HG03108 (cell line): Measurements from ENCODE around the gene MYLK2.

ENCODE experiments used
- ATAC-seq: cut with Tn5 transposase; IDR thresholded peaks from one replicate; pipeline ENCODE4 v1.9.1; 2021; ENCODE audit warnings: moderate library complexity; ENCODE audit not compliant: unreplicated experiment

Gene MYLK2

GRCh38 chr20:31833931-31834521 lies 14.9 kb downstream of the MYLK2 start:
- no peak for ATAC-seq

DNA sequence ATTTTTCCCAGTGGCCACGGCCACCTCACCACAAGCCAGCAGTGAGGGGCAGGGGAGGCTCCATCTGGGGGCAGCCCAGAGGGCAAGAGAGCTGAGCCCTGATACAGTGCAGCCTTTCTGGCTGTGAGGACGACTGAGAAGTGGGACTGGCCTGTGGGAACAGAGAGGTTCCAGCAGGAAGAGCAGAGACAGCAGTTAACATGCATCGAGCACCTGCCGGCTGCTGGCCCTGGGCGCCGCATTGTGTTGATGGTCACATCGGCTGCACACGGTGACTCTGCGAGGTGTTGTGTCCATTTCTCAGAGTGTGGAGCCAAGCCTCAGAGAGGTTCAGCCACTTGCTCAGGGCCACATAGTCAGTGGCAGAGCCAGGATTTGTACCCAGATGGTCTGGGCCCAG lies 16.4 kb downstream of the MYLK2 start:
- no peak for ATAC-seq

- peak; percentile 79 for ATAC-seq
These were observed 17.1 kb downstream of the MYLK2 start for GRCh38 chr20:31835977-31836852.

DNA sequence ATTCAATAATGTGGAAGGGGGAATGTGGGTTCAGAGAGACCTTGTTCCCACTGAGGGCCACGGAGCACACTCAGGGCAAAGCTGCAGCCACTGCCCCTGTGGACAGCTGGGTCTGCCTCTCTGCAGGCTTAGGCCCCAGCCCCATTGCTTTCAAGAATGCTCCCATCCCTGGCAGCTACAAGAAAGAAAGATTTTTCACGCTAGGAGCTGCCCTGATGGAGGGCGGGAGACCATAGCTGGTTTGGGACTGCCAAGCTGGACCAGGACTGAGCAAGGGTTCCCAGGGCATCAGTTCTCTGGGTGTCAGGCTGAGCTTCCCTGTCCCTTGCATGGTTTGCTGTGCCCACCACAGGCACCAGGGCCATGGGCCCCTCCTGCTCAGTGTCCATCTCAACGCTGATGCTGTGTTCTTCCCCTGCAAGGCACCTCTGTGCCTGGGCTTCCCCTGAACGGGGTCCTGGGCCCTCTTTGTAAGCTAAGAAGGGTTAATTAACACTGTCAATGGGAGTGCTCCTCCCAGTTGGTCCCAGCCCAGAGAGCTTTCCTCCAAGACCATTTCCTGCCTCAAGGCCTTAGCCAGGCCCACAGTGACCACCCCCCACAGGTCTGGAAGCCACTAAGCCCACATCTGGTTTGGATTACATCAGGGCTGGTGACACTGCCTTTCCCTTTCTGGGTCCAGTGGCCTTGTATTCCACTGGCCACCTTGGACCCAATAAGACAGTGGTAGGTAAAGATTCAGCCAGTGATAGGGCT lies 17.9 kb downstream of the MYLK2 start:
- no peak for ATAC-seq

- ATAC-seq, result no peak
These were observed 18.8 kb downstream of the MYLK2 start for GRCh38 chr20:31837896-31838397.

DNA sequence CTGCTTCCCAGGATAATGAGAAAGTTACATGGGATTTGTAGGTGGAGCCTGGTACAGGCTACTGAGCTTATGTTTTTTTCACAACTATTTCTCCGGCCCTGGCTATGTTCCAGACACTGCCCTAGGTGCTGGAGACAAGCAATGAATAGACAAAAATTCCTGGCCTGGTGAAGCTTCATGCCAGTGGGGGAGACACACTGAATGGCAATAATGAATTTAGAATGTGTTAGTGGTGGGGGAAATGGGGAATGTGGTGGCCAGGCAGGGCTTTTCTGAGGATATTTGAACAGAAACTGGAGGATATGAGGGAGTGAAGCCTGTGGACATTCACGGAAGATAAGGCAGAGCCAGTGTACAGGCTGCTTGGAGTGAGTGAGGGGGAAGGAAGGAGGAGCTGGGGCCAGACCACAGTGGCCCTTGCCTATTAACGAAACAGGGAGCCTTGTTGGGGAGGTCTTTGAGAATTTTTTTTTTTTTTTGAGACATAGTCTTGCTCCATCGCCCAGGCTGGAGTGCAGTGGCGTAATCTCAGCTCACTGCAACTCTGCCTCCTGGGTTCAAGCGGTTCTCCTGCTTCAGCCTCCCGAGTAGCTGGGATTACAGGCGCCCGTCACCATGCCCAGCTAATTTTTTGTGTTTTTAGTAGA lies 19.6 kb downstream of the MYLK2 start:
- ATAC-seq, result no peak

GRCh38 chr20:31839782-31840487 lies 20.8 kb downstream of the MYLK2 start:
- no peak for ATAC-seq

DNA sequence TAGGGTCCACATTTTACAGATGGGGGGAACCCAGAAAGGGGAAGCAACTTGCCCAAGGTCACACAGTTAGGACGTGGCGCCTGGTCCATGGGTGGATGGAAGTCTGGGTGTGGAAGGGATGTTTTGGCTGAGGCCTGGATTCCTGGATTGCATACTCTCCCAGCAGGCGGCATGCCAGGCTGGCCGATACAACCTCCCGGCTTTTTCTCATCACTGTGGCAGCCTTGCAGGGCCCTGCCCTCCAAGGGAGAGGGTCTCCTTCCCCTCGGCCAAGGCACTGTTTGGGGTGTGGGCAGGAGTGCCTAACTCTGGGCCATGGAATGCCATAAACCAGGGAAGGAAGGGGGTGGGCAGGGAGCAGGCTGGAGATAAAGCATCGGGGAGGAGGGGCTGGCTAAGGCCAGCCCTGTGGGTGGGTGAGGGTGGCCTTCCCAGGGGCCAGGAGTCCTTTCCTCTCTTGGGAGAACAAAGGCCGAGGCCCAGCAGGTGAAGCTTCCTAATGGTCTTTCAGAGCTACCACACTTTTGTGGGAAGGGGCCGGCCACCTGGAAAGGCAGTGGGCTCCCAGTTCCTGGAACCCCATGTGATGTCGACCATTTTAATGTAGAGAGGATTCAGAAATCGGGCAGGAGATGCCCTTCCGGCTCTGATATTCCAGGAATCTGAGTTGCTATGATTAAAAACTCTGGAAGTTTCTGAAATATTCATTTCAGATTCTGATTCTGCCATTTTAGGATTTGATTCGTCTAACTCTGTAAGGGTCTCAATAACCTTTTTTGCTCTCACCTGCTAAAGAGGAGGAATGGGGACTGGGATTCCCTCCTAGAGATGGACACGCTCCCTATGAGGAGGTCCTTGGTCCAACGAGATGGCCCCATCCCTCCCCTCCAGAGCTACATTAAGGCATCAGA lies 22.0 kb downstream of the MYLK2 start:
- no peak for ATAC-seq

DNA sequence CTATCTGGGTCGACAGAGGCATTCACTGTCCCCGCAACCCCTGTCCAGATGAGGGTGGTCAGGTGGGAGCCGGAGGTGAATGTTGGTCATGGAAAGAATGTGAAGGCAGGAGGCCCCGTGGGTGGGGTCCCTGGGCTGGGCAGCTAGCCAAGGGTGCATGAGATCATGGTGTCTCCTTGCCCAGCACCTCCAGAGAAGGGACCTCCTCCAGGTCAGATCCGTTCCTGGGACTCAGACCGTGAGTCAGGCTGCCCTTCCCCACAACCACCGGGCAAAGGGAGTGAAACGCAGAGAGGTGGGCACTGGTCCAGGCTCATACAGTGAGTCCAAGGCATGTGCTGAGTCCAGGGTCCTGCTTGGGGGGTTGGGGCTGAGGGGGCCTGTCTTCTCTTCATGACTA lies 22.8 kb downstream of the MYLK2 start:
- no peak for ATAC-seq

GRCh38 chr20:31842471-31843157 lies 23.5 kb downstream of the MYLK2 start:
- ATAC-seq, result no peak

GRCh38 chr20:31843288-31843687 lies 24.1 kb downstream of the MYLK2 start:
- ATAC-seq, result no peak

DNA sequence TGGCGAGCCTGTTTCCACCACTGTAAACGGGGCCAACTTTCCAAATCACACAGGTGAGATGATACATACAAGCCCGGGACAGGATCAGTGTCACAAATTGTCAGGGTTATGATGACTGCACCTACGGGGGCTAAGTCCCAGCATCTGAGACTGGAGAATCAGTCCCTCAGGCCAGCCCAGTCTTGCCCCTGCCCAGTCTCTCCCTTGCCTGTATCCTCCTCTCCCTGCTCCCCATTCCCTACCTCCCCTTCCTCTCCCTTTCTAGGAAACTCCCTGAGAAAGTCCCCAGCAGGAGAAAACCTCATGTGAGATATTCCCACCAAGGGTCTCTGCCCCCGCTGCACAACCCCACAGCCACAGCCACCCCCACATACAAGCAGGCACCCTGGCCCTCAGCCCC lies 24.7 kb downstream of the MYLK2 start:
- ATAC-seq, result no peak

- ATAC-seq, result no peak
These were observed 25.7 kb downstream of the MYLK2 start for GRCh38 chr20:31844737-31845299.

DNA sequence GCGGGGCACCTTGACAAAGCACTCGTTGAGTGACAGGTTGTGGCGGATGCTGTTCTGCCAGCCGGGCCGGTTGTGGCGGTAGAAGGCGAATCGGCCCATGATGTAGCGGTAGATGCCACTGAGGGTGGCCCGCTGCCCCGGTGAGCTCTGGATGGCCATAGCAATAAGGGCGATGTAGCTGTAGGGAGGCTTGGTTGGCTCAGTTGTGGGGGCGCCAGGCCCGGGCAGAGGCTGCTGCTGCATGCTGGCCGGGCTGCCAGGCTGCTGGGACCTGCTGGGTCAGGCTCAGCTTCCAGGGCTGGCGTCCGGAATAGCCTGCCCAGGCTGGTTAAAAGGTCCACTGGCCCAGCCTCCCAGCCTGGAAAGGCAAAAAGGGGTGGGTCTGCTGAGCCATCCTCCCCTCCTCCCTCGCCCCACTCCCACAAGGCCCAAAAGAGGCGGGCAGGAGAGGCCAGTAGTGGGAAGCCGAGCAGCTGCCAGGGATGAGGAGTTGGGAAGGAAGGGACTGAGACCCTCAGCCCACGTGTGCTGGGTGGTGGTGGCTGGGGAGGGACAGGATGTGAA lies 26.2 kb downstream of the MYLK2 start, which contains the start of gene FOXS1:
Gene FOXS1, minus strand, starts transcription at position 305 of the 564 bp plus-strand sequence. Its CDS starts 62 bp downstream, at position 243.
- ATAC-seq, result no peak

DNA sequence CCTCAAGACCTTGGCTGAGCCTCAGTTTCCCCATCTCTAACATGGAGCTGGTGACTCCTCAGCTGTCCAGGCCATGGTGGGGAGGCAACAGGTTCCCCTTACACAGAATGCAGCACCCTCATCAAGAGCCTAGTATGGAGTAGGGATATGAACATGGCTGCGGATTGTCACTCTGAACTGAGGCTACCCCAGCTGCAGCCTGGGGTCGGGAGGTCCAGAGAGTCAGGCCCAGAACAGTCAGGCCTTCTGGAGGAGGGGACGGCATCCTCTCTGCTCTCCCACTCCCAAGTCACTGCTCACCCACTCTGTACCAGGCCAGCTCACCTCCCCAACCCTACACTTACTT lies 27.6 kb downstream of the MYLK2 start:
- ATAC-seq, result no peak

- no peak for ATAC-seq
These were observed 29.2 kb downstream of the MYLK2 start for GRCh38 chr20:31848088-31848999.

DNA sequence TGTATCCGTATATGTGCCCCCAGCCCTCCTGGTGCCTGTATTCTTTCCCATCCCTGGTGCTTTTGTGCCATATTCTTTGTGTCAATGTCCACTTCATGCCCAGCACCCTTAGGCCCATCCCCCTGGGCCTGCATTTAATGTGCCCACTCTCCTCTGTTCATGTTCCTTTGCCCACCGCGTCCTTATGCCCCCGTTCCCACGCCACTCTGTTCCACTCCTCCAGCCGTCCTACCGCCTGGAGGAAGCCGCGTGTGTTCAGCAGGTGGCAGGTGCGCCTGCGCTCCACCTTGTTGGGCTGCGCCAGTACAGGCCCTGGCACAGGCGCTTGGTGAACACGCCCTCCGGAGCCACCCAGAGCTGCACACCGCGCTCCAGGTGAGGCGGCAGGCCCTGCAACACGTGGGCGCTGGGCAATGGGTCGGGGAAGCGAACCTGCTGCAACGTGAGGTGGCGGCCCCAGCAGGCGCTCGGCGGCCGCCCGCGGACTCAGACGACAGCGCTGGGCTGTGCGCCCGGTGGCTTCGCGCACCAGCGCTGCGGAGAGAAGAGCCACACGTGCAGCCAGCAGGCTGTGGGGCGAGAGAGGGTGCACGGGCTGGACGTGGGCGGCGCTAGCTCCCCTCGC lies 30.3 kb downstream of the MYLK2 start:
- no peak for ATAC-seq
